ENCODE results near the gene NUDT6.

GRCh38 chr4:122946142-122946541, 23.7 kb upstream of the NUDT6 start:
- TF ChIP-seq EZH2phosphoT487 (IDR thresholded peaks at IDR 0.05; ENCODE audit: borderline replicate concordance) (no peak), CTCF (conservative IDR thresholded peaks at IDR 0.05; ENCODE audit: low read length) (no peak)

All from Loucy (cell line).